ENCODE measurements around the gene KHDC1.
"Not testable (repeated sequence)": the region's sequence is repeated elsewhere in the genome, so short reads cannot be mapped to it uniquely, and the experiment has no call there.

Gene KHDC1

GRCh38 chr6:73242001-73242400 is 21.0 kb downstream of the KHDC1 start:
- no peaks in the 10 kb centered on the region for H3K4me1 ChIP-seq (ENCODE audit: control insufficient read depth, insufficient read depth, low read length)
- no peaks in the 10 kb centered on the region for H3K9me3 ChIP-seq (replicated peaks; ENCODE audit: low read length)
- H3K4me2 ChIP-seq (ENCODE audit: low read length) = no peak overlapping the region
- H3K4me3 ChIP-seq (ENCODE audit: low read length) = no peak overlapping the region
- no peaks in the 10 kb centered on the region for H3K36me3 ChIP-seq (ENCODE audit: insufficient read depth, low read length)
- H3K27me3 ChIP-seq (ENCODE audit: control insufficient read depth, insufficient read depth, low read length) = no peaks in the 10 kb centered on the region
- no peak overlapping the region for H3K9ac ChIP-seq (ENCODE audit: low read depth, low read length)

- no peak overlapping the region for H3K4me2 ChIP-seq (ENCODE audit: low read length)
Observed at GRCh38 chr6:73240730-73241129, 22.3 kb downstream of the KHDC1 start.

GRCh38 chr6:73236144-73236750 is 26.7 kb downstream of the KHDC1 start:
- H3K36me3 ChIP-seq (ENCODE audit: insufficient read depth, low read length) = no peaks in the 10 kb centered on the region
- H3K4me1 ChIP-seq (ENCODE audit: control insufficient read depth, insufficient read depth, low read length) = peaks cover 34% of the 10 kb centered on the region
- no peak overlapping the region for H3K4me2 ChIP-seq (ENCODE audit: low read length)
- no peaks in the 10 kb centered on the region for H3K27me3 ChIP-seq (ENCODE audit: control insufficient read depth, insufficient read depth, low read length)
- no peak overlapping the region for H3K4me3 ChIP-seq (ENCODE audit: low read length)
- H3K9me3 ChIP-seq (replicated peaks; ENCODE audit: low read length) = no peaks in the 10 kb centered on the region
- no peak overlapping the region for H3K9ac ChIP-seq (ENCODE audit: low read depth, low read length)

More at GRCh38 chr6:73240730-73241129, 22.3 kb downstream of the KHDC1 start:
- H3K4me1 ChIP-seq (ENCODE audit: control insufficient read depth, insufficient read depth, low read length) = peaks cover 5% of the 10 kb centered on the region
- no peaks in the 10 kb centered on the region for H3K9me3 ChIP-seq (replicated peaks; ENCODE audit: low read length)
- no peak overlapping the region for H3K9ac ChIP-seq (ENCODE audit: low read depth, low read length)
- H3K4me3 ChIP-seq (ENCODE audit: low read length) = no peak overlapping the region
- no peaks in the 10 kb centered on the region for H3K27me3 ChIP-seq (ENCODE audit: control insufficient read depth, insufficient read depth, low read length)
- H3K36me3 ChIP-seq (ENCODE audit: insufficient read depth, low read length) = no peaks in the 10 kb centered on the region

- Histone ChIP-seq H3K9me3 (replicated peaks; ENCODE audit: low read length) (no peaks in the 10 kb centered on the region), H3K4me1 (ENCODE audit: control insufficient read depth, insufficient read depth, low read length) (peaks cover 34% of the 10 kb centered on the region), H3K9ac (ENCODE audit: low read depth, low read length) (peak overlapping the region; percentile 40), H3K36me3 (ENCODE audit: insufficient read depth, low read length) (no peaks in the 10 kb centered on the region), H3K27me3 (ENCODE audit: control insufficient read depth, insufficient read depth, low read length) (no peaks in the 10 kb centered on the region), H3K4me2 (ENCODE audit: low read length) (peak overlapping the region; percentile 64), H3K4me3 (ENCODE audit: low read length) (no peak overlapping the region)
Observed at GRCh38 chr6:73234733-73235132, 28.3 kb downstream of the KHDC1 start.

- peaks cover 34% of the 10 kb centered on the region for H3K4me1 ChIP-seq (ENCODE audit: control insufficient read depth, insufficient read depth, low read length)
- peak overlapping the region; percentile 40 for H3K9ac ChIP-seq (ENCODE audit: low read depth, low read length)
- H3K4me3 ChIP-seq (ENCODE audit: low read length) = peak overlapping the region; percentile 31
- H3K27me3 ChIP-seq (ENCODE audit: control insufficient read depth, insufficient read depth, low read length); H3K9me3 ChIP-seq (replicated peaks; ENCODE audit: low read length); H3K36me3 ChIP-seq (ENCODE audit: insufficient read depth, low read length): not testable (repeated sequence)
- H3K4me2 ChIP-seq (ENCODE audit: low read length) = peak overlapping the region; percentile 64
Observed at GRCh38 chr6:73233971-73234370, 29.0 kb downstream of the KHDC1 start.

- Histone ChIP-seq H3K4me2 (ENCODE audit: low read length) (no peak overlapping the region), H3K4me3 (ENCODE audit: low read length) (no peak overlapping the region), H3K4me1 (ENCODE audit: control insufficient read depth, insufficient read depth, low read length) (peaks cover 34% of the 10 kb centered on the region), H3K27me3 (ENCODE audit: control insufficient read depth, insufficient read depth, low read length) (no peaks in the 10 kb centered on the region), H3K36me3 (ENCODE audit: insufficient read depth, low read length) (no peaks in the 10 kb centered on the region), H3K9ac (ENCODE audit: low read depth, low read length) (no peak overlapping the region), H3K9me3 (replicated peaks; ENCODE audit: low read length) (no peaks in the 10 kb centered on the region)
Observed at GRCh38 chr6:73233048-73233447, 29.9 kb downstream of the KHDC1 start.

- Histone ChIP-seq H3K9ac (ENCODE audit: low read depth, low read length) (no peak overlapping the region), H3K36me3 (ENCODE audit: insufficient read depth, low read length) (no peaks in the 10 kb centered on the region), H3K9me3 (replicated peaks; ENCODE audit: low read length) (no peaks in the 10 kb centered on the region), H3K4me3 (ENCODE audit: low read length) (no peak overlapping the region), H3K4me2 (ENCODE audit: low read length) (no peak overlapping the region), H3K27me3 (ENCODE audit: control insufficient read depth, insufficient read depth, low read length) (no peaks in the 10 kb centered on the region), H3K4me1 (ENCODE audit: control insufficient read depth, insufficient read depth, low read length) (peaks cover 34% of the 10 kb centered on the region)
Observed at GRCh38 chr6:73231986-73232391, 31.0 kb downstream of the KHDC1 start.

GRCh38 chr6:73227606-73228255 is 35.3 kb downstream of the KHDC1 start:
- H3K4me2 ChIP-seq (ENCODE audit: low read length) = no peak overlapping the region
- no peak overlapping the region for H3K4me3 ChIP-seq (ENCODE audit: low read length)
- no peaks in the 10 kb centered on the region for H3K36me3 ChIP-seq (ENCODE audit: insufficient read depth, low read length)
- H3K4me1 ChIP-seq (ENCODE audit: control insufficient read depth, insufficient read depth, low read length) = peaks cover 6% of the 10 kb centered on the region
- no peak overlapping the region for H3K9ac ChIP-seq (ENCODE audit: low read depth, low read length)
- no peaks in the 10 kb centered on the region for H3K9me3 ChIP-seq (replicated peaks; ENCODE audit: low read length)
- no peaks in the 10 kb centered on the region for H3K27me3 ChIP-seq (ENCODE audit: control insufficient read depth, insufficient read depth, low read length)

- Histone ChIP-seq H3K9me3 (replicated peaks; ENCODE audit: low read length) (no peaks in the 10 kb centered on the region), H3K9ac (ENCODE audit: low read depth, low read length) (no peak within 1 kb of the TSS), H3K4me1 (ENCODE audit: control insufficient read depth, insufficient read depth, low read length) (no peaks in the 10 kb centered on the region), H3K27me3 (ENCODE audit: control insufficient read depth, insufficient read depth, low read length) (no peaks in the 10 kb centered on the region), H3K4me2 (ENCODE audit: low read length) (no peak within 1 kb of the TSS), H3K36me3 (ENCODE audit: insufficient read depth, low read length) (no peaks in the 10 kb centered on the region), H3K4me3 (ENCODE audit: low read length) (no peak within 1 kb of the TSS)
Observed at GRCh38 chr6:73225396-73225795, 37.6 kb downstream of the KHDC1 start, which contains the start of gene KHDC1L. Gene KHDC1L (minus strand): TSS chr6:73225496. CDS start chr6:73225408, 88 bp downstream.

- H3K4me3 ChIP-seq (ENCODE audit: low read length) = no peak overlapping the region
- H3K4me2 ChIP-seq (ENCODE audit: low read length) = no peak overlapping the region
- no peaks in the 10 kb centered on the region for H3K36me3 ChIP-seq (ENCODE audit: insufficient read depth, low read length)
- no peak overlapping the region for H3K9ac ChIP-seq (ENCODE audit: low read depth, low read length)
- no peaks in the 10 kb centered on the region for H3K9me3 ChIP-seq (replicated peaks; ENCODE audit: low read length)
- H3K27me3 ChIP-seq (ENCODE audit: control insufficient read depth, insufficient read depth, low read length) = no peaks in the 10 kb centered on the region
- H3K4me1 ChIP-seq (ENCODE audit: control insufficient read depth, insufficient read depth, low read length) = no peaks in the 10 kb centered on the region
Observed at GRCh38 chr6:73216859-73217258, 46.1 kb downstream of the KHDC1 start.

- Histone ChIP-seq H3K4me2 (ENCODE audit: low read length) (no peak overlapping the region), H3K4me3 (ENCODE audit: low read length) (no peak overlapping the region), H3K9ac (ENCODE audit: low read depth, low read length) (no peak overlapping the region), H3K4me1 (ENCODE audit: control insufficient read depth, insufficient read depth, low read length) (no peaks in the 10 kb centered on the region), H3K27me3 (ENCODE audit: control insufficient read depth, insufficient read depth, low read length) (no peaks in the 10 kb centered on the region), H3K36me3 (ENCODE audit: insufficient read depth, low read length) (no peaks in the 10 kb centered on the region), H3K9me3 (replicated peaks; ENCODE audit: low read length) (no peaks in the 10 kb centered on the region)
Observed at GRCh38 chr6:73209117-73209516, 53.9 kb downstream of the KHDC1 start.
